Fibroblast of lung (primary cell): ENCODE data around the gene EQTN.

Source experiments
- EZH2 ChIP-seq: IDR thresholded peaks from 2 replicates; pipeline ENCODE4 v1.5.1; 2012; ENCODE audit warnings: low read length, control low read depth, mild to moderate bottlenecking; ENCODE audit errors: missing control alignments
- TF ChIP-seq, protein P1 (sequence below), 2 donors: IDR thresholded peaks in 1 of 2; conservative IDR thresholded peaks in 1 of 2; 1 replicate in 1 of 2; 2 replicates in 1 of 2; pipeline ENCODE4 v1.5.1; 2011 to 2012; ENCODE audit warnings: low read length in 2 of 2, control low read depth in 1 of 2, inconsistent platforms in 1 of 2, low read depth in 1 of 2, mild to moderate bottlenecking in 1 of 2

DNA sequence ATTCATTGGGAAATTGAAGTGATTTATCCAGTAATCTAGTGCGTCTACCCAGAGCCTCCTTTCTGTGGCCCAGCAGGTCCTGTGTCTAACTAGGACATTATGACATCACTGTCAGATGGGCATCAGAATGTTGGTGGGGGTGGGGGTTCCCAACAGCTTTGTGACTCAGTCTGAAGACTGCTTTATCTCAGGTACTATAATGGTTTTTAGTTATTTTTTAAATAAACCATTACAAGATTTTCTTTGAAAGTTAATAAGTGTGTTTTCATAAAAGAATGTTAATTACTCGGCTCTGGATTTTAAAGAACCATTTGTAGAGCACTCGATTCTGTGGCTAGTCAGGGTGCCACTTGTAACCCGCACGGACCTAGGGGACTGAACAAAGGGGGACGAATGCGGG, at the start of gene EQTN:
- TF ChIP-seq, protein P1, sequence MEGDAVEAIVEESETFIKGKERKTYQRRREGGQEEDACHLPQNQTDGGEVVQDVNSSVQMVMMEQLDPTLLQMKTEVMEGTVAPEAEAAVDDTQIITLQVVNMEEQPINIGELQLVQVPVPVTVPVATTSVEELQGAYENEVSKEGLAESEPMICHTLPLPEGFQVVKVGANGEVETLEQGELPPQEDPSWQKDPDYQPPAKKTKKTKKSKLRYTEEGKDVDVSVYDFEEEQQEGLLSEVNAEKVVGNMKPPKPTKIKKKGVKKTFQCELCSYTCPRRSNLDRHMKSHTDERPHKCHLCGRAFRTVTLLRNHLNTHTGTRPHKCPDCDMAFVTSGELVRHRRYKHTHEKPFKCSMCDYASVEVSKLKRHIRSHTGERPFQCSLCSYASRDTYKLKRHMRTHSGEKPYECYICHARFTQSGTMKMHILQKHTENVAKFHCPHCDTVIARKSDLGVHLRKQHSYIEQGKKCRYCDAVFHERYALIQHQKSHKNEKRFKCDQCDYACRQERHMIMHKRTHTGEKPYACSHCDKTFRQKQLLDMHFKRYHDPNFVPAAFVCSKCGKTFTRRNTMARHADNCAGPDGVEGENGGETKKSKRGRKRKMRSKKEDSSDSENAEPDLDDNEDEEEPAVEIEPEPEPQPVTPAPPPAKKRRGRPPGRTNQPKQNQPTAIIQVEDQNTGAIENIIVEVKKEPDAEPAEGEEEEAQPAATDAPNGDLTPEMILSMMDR (conservative IDR thresholded peaks at IDR 0.05 in 1 of 2, IDR thresholded peaks at IDR 0.05 in 1 of 2; ENCODE audit: low read depth in 1 of 2, low read length in 2 of 2): no peak
- no peak for TF ChIP-seq EZH2
